Adrenal gland (tissue), 12 donors: ENCODE results near the gene TBC1D14. TPM values are rescaled to one million over a fixed set of nuclear protein-coding genes. Genes with fewer than 3 reads are reported as not detected.

Source experiments
- DNase-seq, 7 donors: peaks; one replicate each; pipeline ENCODE4 v3.0.0-alpha.2; 2019 to 2020
- H3K27ac ChIP-seq, 5 donors: fragments of 200-600 bp; sonication (generic) in 4 of 5; 1 replicate in 3 of 5; 2 replicates in 2 of 5; pipeline versions ENCODE4 v1.5.1 to v1.8.0; 2016 to 2020; ENCODE audit warnings: mild to moderate bottlenecking in 1 of 5
- H3K27me3 ChIP-seq: fragments of 200-600 bp; 2 replicates; pipeline ENCODE4 v1.8.0; 2021
- H3K36me3 ChIP-seq, 2 donors: fragments of 200-600 bp; replicated peaks in 1 of 2; 1 replicate in 1 of 2; 2 replicates in 1 of 2; pipeline versions ENCODE4 v1.5.1 to v1.8.0; 2018 to 2022
- H3K4me1 ChIP-seq, 2 donors: fragments of 200-600 bp; replicated peaks in 1 of 2; 1 replicate in 1 of 2; 2 replicates in 1 of 2; pipeline versions ENCODE4 v1.5.1 to v1.8.0; 2018 to 2021
- H3K4me3 ChIP-seq, 4 donors: fragments of 200-600 bp; sonication (generic) in 3 of 4; one replicate each; pipeline ENCODE4 v1.5.1; 2016 to 2018
- H3K9me3 ChIP-seq, 3 donors: fragments of 200-600 bp; sonication (generic) in 1 of 3; replicated peaks in 1 of 3; 1 replicate in 2 of 3; 2 replicates in 1 of 3; pipeline versions ENCODE4 v1.5.1 to v1.8.0; 2016 to 2021
- CTCF ChIP-seq, 6 experiments: fragments of 450-650 bp in 4 of 6; fragments of 200-600 bp in 2 of 6; sonication (generic) in 1 of 6; IDR thresholded peaks; 1 replicate in 5 of 6; 2 replicates in 1 of 6; pipeline versions ENCODE4 v1.5.1 to v1.8.0; 2016 to 2021; ENCODE audit warnings: antibody characterized with exemption in 6 of 6, mild to moderate bottlenecking in 2 of 6, moderate library complexity in 1 of 6
- POLR2A ChIP-seq, 2 donors: fragments of 450-650 bp; IDR thresholded peaks; one replicate each; pipeline ENCODE4 v1.6.1; 2017; ENCODE audit warnings: antibody characterized with exemption in 2 of 2, mild to moderate bottlenecking in 2 of 2, moderate library complexity in 1 of 2
- WGBS, 4 donors: extraction: QIAGEN DNeasy Blood & Tissue Kit in 2 of 4; methylation state at CpG; one replicate each; pipeline versions ENCODE4 v1.1.5 to v1.1.7; 2013 to 2017; 5-methylcytosine and 5-hydroxymethylcytosine counted together
- intact Hi-C, 2 donors: fragments of 100-400 bp; cut with DNase I; formaldehyde crosslinking; loops; one replicate each; pipeline versions ENCODE4 v1.14.1 to v1.15.0; 2022 to 2023
- polyA plus RNA-seq, 3 donors: library from polyadenylated mRNA; stranded (reverse); fragments of 200-250 nt in 2 of 3; fragments of 350-450 nt in 1 of 3; fragmentation: Illumina TruSeq in 1 of 3; extraction: RNeasy Lipid Tissue Mini Kit (QIAGEN cat#74804) in 1 of 3; gene quantifications; one replicate each; pipeline ENCODE4 v1.2.3, GENCODE V29; 2013 to 2014
- total RNA-seq, 9 donors: library from RNA; depleted of rRNA in 4 of 9; stranded (reverse); fragments of >200 nt in 4 of 9; fragments of 120-200 nt in 1 of 9; fragmentation: NEBNext Ultra II Directional in 1 of 9; extraction: Animal tissue kit (Norgen Biotek cat#: 25700) in 1 of 9; gene quantifications; one replicate each; pipeline versions ENCODE4 v1.1.0 to v1.2.4, GENCODE V29; 2013 to 2023
- donor health status: healthy with polysubstance abuse.
- donor health status: Bipolar disorder and iron deficiency.
- donor health status: DM: yes; HTN: yes; CAD: no.
- donor health status: DM: no; HTN: no; CAD: no.
- donor health status: DM: no; HTN: no; CAD: no.
- donor health status: DM: yes; HTN: yes; CAD: no.

TBC1D14 gene
- total and polyA plus RNA-seq, 12 donors: 24.9 to 110 (median 83.0) TPM

DNA sequence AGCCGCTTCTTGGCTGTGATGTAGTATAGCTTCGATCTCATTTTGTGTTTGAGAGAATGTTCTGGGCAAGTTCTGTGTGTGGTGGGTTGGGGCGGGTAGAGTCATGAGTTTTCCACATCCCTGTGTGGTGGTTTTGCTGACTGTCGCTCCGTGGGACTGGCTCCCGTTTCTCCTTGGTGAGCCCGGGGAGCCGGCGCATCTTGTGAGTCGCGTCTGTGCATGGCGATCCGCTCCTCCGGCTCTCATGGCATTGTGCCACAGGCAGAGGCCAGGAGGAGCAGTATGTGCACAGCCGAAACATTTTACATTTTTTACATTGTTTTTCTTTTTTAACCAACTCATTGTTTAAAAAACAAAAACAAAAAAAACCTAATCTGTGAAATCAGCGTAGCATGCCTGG, 27.7 kb upstream of the TBC1D14 start:
- intact Hi-C loops: no loop called here
- H3K27ac ChIP-seq: no peak overlapping the region
- peaks cover 0 to 61% of the 10 kb centered on the region in 2 donors for H3K36me3 ChIP-seq
- H3K27me3 ChIP-seq: no peaks in the 10 kb centered on the region
- H3K9me3 ChIP-seq: no peaks in the 10 kb centered on the region
- H3K4me3 ChIP-seq: no peak overlapping the region
- peaks cover 12 to 16% of the 10 kb centered on the region in 2 donors for H3K4me1 ChIP-seq
- DNase-seq: no peak
- 86 to 92% (median 91%) methylated on average over 14 to 16 of the region's 16 CpGs for WGBS, 4 donors
- TF ChIP-seq POLR2A (IDR thresholded peaks at IDR 0.05) (no peak), CTCF (IDR thresholded peaks at IDR 0.05) (no peak)

GRCh38 chr4:6884341-6884870, 25.2 kb upstream of the TBC1D14 start:
- no peaks in the 10 kb centered on the region for H3K27me3 ChIP-seq
- peaks cover 18 to 31% of the 10 kb centered on the region in 2 donors for H3K4me1 ChIP-seq
- no peak for TF ChIP-seq CTCF (IDR thresholded peaks at IDR 0.05)
- no peak for TF ChIP-seq POLR2A (IDR thresholded peaks at IDR 0.05)
- peak in 1 of 7 donors; percentile 13 for DNase-seq
- no peak overlapping the region for H3K27ac ChIP-seq
- H3K9me3 ChIP-seq: no peaks in the 10 kb centered on the region
- peaks cover 0 to 36% of the 10 kb centered on the region in 2 donors for H3K36me3 ChIP-seq
- H3K4me3 ChIP-seq: no peak overlapping the region
- intact Hi-C loops: no loop called here
- WGBS, 4 donors: 90 to 95% (median 92%) methylated on average over 3 of the region's 3 CpGs

DNA sequence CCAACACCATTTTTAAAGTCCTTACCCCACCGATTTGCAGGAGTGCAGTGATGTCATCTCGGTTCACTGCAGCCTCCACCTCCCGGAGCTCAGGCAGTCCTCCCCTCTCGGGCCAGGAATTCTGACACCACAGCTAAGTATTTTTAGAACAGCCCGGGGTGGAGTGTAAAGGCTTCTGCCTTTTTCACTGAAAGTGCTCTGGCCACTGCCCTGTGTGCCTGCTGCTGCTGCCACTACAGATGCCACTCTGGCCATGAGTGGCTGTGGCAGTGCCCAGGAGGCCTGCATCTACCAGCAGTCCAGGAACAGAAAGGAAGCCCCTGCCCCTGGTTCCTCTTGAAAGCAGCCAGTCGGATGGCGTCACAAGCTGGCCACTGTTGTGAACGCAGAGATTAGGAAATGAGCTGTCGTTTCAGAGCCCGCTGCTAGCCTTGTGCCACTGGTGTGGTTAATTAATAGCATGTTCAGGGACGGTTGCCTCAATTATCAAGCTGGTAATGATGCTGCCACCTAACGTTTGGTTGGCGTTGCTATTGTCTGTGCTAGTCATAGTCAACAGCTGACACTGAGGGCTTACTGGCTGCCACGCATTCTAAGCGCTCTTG, 23.6 kb upstream of the TBC1D14 start:
- peak in 6 of 7 donors; percentile 75 to 90 (median 78) for DNase-seq
- Histone ChIP-seq H3K4me3 (no peak overlapping the region), H3K27ac (peak overlapping the region in 4 of 5 donors; percentile 34 to 86 (median 64)), H3K36me3 (peaks cover 0 to 26% of the 10 kb centered on the region in 2 donors), H3K9me3 (no peaks in the 10 kb centered on the region), H3K27me3 (no peaks in the 10 kb centered on the region), H3K4me1 (peaks cover 18 to 31% of the 10 kb centered on the region in 2 donors)
- 18 to 38% (median 34%) methylated on average over 12 to 15 of the region's 15 CpGs for WGBS, 4 donors
- intact Hi-C loops: no loop called here
- TF ChIP-seq CTCF (IDR thresholded peaks at IDR 0.05) (peak in 3 of 6 experiments; percentile 8 to 17 (median 11)), POLR2A (IDR thresholded peaks at IDR 0.05) (peak in 1 of 2 donors; percentile 5)

DNA sequence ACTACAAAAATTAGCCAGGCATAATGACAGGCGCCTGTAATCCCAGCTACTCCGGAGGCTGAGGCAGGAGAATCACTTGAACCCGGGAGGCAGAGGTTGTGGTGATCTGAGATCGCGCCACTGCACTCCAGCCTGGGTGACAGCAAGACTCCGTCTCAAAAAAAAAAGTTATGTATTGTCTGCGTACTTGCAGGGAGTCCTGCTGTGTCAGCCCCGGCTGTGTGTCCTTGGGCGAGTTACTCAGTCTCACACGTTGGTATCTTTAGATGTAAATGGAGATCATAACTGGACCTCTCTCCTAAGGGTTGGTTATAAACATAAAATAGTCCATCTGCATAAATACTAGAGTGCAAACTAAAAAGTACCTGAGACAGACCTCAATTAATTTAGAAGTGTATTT, 22.7 kb upstream of the TBC1D14 start:
- TF ChIP-seq CTCF (IDR thresholded peaks at IDR 0.05) (no peak), POLR2A (IDR thresholded peaks at IDR 0.05) (peak in 1 of 2 donors; percentile 40)
- DNase-seq: peak in 6 of 7 donors; percentile 73 to 86 (median 82)
- H3K27ac ChIP-seq: peak overlapping the region in 3 of 5 donors; percentile 34 to 86 (median 79)
- H3K27me3 ChIP-seq: no peaks in the 10 kb centered on the region
- intact Hi-C loops: no loop called here
- 37 to 72% (median 52%) methylated on average over 9 to 10 of the region's 10 CpGs for WGBS, 4 donors
- peaks cover 19 to 34% of the 10 kb centered on the region in 2 donors for H3K4me1 ChIP-seq
- H3K4me3 ChIP-seq: no peak overlapping the region
- peaks cover 0 to 18% of the 10 kb centered on the region in 2 donors for H3K36me3 ChIP-seq
- no peaks in the 10 kb centered on the region for H3K9me3 ChIP-seq
